ENCODE results near the gene TPD52L1. TPM values are rescaled to one million over a fixed set of nuclear protein-coding genes. Genes with fewer than 3 reads are reported as not detected.

TPD52L1 gene
- total RNA-seq, 2 experiments from 2014 or later, result not detected

DNA sequence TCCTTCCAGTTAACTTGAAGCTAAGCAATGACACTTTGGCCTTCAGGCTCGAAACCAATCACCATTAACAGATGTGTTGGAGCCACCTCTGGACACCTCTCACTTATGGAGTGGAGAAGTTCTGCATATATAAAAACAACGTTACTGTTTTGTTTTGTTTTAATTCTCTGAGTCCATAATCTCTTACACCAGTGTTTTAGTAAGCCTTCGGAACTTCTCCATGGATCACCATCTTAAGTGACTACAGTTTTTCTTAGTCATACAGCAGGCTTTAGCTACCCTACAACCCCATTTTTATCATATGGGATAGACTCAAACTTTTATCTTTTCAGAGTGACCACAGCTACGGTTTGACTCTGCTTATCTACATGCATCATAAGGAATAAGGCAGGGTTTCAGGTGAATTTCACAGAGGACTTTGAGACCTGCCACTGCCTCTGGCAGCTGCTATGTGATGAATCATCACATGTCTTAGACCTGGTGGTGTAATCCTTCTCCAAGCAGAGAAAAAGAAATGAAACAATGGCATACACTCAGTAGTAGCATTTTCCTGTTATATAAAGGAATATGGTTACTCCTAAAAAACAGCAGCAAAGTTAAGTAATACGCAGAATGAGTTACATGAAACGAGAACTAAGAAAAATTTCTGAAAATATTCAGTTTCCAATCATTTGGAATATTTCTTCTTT lies 153.7 kb downstream of the TPD52L1 start:
- Mint-ChIP-seq H3K36me3 (ENCODE audit: low read depth) (no peaks in the 10 kb centered on the region), H3K4me3 (no peak overlapping the region), H3K4me1 (peaks cover 23% of the 10 kb centered on the region), H3K9me3 (no peaks in the 10 kb centered on the region), H3K27me3 (peaks cover 36% of the 10 kb centered on the region), H3K27ac (no peak overlapping the region)
- DNase-seq, result no peak
- ChIA-PET CTCF (interaction anchor here (1.4 kb wide), 1 partner anchor 446 kb away, joined by 4 read pairs; no protein-coding TSS in a partner anchor), POLR2A (no interaction called here)

DNA sequence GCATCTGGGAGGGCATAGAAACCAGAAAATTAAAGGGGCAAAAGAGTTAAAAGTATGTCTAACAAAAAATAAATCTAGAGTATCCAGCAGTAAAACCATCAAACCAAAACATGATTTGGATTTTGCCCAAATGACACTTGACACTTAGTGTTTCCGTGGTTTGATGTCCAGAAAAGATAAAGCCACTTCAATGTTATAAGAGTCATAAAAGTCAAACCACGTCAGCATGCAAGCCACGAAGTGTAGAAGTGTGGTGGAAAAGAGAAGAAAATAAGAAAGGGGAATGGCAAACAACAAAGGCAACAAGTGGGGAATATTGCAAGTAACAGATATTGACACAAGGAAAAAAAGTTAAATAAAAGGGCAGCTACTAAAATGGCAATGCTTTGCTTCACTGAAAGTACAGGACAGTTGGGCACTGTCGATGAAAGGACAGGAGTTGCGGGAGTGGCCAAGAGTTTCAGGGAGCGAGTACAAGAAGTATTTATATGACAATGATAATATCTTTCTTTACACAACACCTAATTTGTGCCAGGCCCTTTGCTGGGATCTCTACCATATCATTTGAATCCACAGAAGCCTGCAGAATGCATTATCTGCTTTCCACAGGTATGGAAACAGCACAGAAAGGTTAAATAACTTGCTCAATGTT lies 154.5 kb downstream of the TPD52L1 start:
- ChIA-PET POLR2A (no interaction called here), CTCF (interaction anchor here (1.0 to 8.4 kb wide), 2 partner anchors 452 to 648 kb away, joined by 4 to 194 read pairs; no protein-coding TSS in a partner anchor)
- Mint-ChIP-seq H3K27me3 (peaks cover 41% of the 10 kb centered on the region), H3K4me3 (no peak overlapping the region), H3K9me3 (no peaks in the 10 kb centered on the region), H3K4me1 (peaks cover 15% of the 10 kb centered on the region), H3K27ac (no peak overlapping the region), H3K36me3 (ENCODE audit: low read depth) (no peaks in the 10 kb centered on the region)
- no peak for DNase-seq

DNA sequence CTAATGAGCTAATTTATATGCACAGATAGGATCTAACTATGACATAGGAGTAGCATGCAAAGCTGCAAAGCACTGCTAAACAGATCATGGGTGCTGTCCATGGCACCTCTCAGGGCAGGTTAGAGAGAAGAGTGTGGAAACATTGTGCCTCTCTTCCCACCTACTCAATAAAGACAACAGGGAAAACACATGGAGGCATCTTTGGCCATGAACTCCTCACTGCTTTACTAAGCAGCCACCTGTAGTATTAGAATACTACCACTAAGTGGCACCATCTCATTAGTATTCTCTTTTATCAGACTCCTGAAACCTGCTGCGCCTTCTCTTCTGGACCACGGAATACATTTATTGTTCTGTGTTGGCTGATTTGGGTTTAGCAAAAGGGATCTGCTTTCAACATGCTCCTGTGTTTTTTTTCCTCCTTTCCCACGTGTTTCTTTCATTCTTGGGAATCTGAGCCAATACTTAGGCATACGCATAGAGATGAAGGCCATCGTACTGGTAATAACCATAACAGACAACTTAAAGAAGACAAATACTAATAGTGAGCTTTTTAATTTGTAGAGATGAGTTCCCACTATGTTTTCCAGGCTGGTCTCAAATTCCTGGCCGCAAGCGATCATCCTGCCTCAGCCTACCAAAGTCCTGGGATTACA lies 157.5 kb downstream of the TPD52L1 start:
- CTCF ChIA-PET, result interaction anchor here (0.8 to 8.4 kb wide), 12 partner anchors 9 to 675 kb away, joined by 3 to 194 read pairs (median 4); partner anchors contain the start of genes HDDC2, NCOA7 and TRMT11
- peaks cover 25% of the 10 kb centered on the region for H3K27me3 Mint-ChIP-seq
- H3K27ac Mint-ChIP-seq, result no peak overlapping the region
- no peaks in the 10 kb centered on the region for H3K36me3 Mint-ChIP-seq (ENCODE audit: low read depth)
- no peak overlapping the region for H3K4me3 Mint-ChIP-seq
- H3K9me3 Mint-ChIP-seq, result no peaks in the 10 kb centered on the region
- peaks cover 12% of the 10 kb centered on the region for H3K4me1 Mint-ChIP-seq
- POLR2A ChIA-PET, result interaction anchor here (1.4 kb wide), 1 partner anchor 10 kb away, joined by 4 read pairs; the partner anchor contains the start of gene HDDC2
- no peak for DNase-seq

DNA sequence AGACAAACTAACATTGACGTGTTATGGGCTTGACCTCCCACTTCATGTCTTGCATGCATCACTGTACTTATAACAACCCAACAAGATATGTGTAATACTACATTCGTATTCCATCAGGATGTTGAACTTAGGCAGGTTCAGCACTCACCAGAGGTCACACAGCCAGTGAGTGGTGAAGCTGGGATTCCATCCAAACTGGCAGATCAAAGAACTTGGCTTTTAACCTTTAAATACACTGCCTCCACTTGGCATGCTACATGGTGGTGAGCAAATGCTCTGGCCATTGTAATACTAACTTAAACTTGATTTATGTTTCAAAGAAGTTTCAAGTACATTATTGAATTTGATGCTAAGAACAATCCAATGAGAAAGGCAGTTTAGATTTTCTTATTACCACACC lies 158.9 kb downstream of the TPD52L1 start:
- ChIA-PET CTCF (interaction anchor here (0.6 to 8.4 kb wide), 7 partner anchors 10 to 662 kb away, joined by 3 to 194 read pairs (median 8); partner anchors contain the start of gene HDDC2), POLR2A (no interaction called here)
- Mint-ChIP-seq H3K4me1 (peaks cover 10% of the 10 kb centered on the region), H3K36me3 (ENCODE audit: low read depth) (no peaks in the 10 kb centered on the region), H3K27me3 (peaks cover 19% of the 10 kb centered on the region), H3K4me3 (no peak overlapping the region), H3K9me3 (no peaks in the 10 kb centered on the region), H3K27ac (no peak overlapping the region)
- no peak for DNase-seq

DNA sequence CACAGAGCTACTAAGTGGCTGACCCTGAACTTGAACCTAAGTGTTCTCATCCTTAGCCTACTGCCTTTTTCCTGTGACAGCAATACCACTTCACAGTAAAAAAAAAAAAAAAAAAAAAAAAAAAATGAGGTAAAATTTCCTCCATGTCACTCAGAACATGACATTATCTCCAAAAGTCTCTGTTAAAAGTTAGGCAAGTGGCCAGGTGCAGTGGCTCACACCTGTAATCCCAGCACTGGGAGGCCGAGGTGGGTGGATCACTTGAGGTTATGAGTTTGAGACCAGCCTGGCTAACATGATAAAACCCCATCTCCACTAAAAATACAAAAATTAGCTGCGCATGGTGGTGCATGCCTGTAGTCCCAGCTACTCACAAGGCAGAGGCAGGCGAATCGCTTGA lies 159.4 kb downstream of the TPD52L1 start:
- peaks cover 6% of the 10 kb centered on the region for H3K4me1 Mint-ChIP-seq
- H3K27ac Mint-ChIP-seq, result no peak overlapping the region
- H3K4me3 Mint-ChIP-seq, result no peak overlapping the region
- ChIA-PET POLR2A (no interaction called here), CTCF (interaction anchor here (1.0 to 8.4 kb wide), 6 partner anchors 10 to 661 kb away, joined by 3 to 194 read pairs (median 6); partner anchors contain the start of gene HINT3)
- no peaks in the 10 kb centered on the region for H3K9me3 Mint-ChIP-seq
- H3K36me3 Mint-ChIP-seq (ENCODE audit: low read depth), result no peaks in the 10 kb centered on the region
- peaks cover 18% of the 10 kb centered on the region for H3K27me3 Mint-ChIP-seq
- DNase-seq, result no peak

Other genes starting within 250 kb of the TPD52L1 start
- 1 to 10 TPM; 1.1 to 2.0 TPM for gene RNF217, start 191.3 kb upstream of the TPD52L1 start, total RNA-seq
- 10 to 100 TPM; 47.3 to 50.0 TPM for gene HDDC2, start 148.2 kb downstream of the TPD52L1 start, total RNA-seq

All from activated CD4-positive, alpha-beta memory T cell treated with anti-CD3 and anti-CD28 coated beads, Interleukin-2, amount 10 ng/mL, durations not matched to agents 7 days and 5 days (primary cell).